HEK293 (cell line): Measurements from ENCODE around the gene G6PD.

Experiments
- GLI4 ChIP-seq: fragments of 450-650 bp; formaldehyde crosslinking; IDR thresholded peaks from 2 replicates; pipeline ENCODE4 v1.5.1; 2016; ENCODE audit warnings: missing biosample characterization, missing genetic modification characterization
- HOXC10 ChIP-seq: sonication (generic); formaldehyde crosslinking; IDR thresholded peaks from 2 replicates; pipeline ENCODE4 v1.8.1; 2023; ENCODE audit warnings: mild to moderate bottlenecking, missing genetic modification reagents
- KLF1 ChIP-seq: fragments of 450-650 bp; formaldehyde crosslinking; IDR thresholded peaks from 2 replicates; pipeline ENCODE4 v1.5.1; 2016; ENCODE audit warnings: missing biosample characterization, missing genetic modification characterization
- PRDM1 ChIP-seq: fragments of 450-650 bp; formaldehyde crosslinking; IDR thresholded peaks from 2 replicates; pipeline ENCODE4; 2016; ENCODE audit warnings: missing biosample characterization, missing genetic modification characterization
- SCRT2 ChIP-seq: fragments of 450-650 bp; formaldehyde crosslinking; IDR thresholded peaks from 2 replicates; pipeline ENCODE4 v1.5.1; 2016; ENCODE audit warnings: missing biosample characterization, missing genetic modification characterization
- SETDB1 ChIP-seq: IDR thresholded peaks from one replicate; pipeline ENCODE4 v1.6.1; 2017; ENCODE audit warnings: mild to moderate bottlenecking, low read length, moderate library complexity, mixed read lengths; ENCODE audit not compliant: insufficient read length
- TCF7L2 ChIP-seq: IDR thresholded peaks from 2 replicates; pipeline ENCODE4 v1.6.1; 2011; ENCODE audit warnings: low read depth, mild to moderate bottlenecking, inconsistent platforms, low read length, moderate library complexity, borderline replicate concordance
- ZBTB21 ChIP-seq: fragments of 450-650 bp; formaldehyde crosslinking; IDR thresholded peaks from 2 replicates; pipeline ENCODE4 v1.5.1; 2017; ENCODE audit warnings: missing biosample characterization, missing genetic modification characterization
- ZIC2 ChIP-seq: fragments of 450-650 bp; formaldehyde crosslinking; IDR thresholded peaks from 2 replicates; pipeline ENCODE4 v1.5.1; 2016; ENCODE audit warnings: missing biosample characterization, missing genetic modification characterization
- ZNF174 ChIP-seq: fragments of 450-650 bp; formaldehyde crosslinking; IDR thresholded peaks from 2 replicates; pipeline ENCODE4 v1.5.0; 2017; ENCODE audit warnings: missing biosample characterization, mild to moderate bottlenecking, missing genetic modification characterization
- ZNF211 ChIP-seq: fragments of 450-650 bp; formaldehyde crosslinking; IDR thresholded peaks from 2 replicates; pipeline ENCODE4 v1.5.1; 2016; ENCODE audit warnings: low read depth, missing biosample characterization, missing genetic modification characterization
- ZNF302 ChIP-seq: fragments of 450-650 bp; formaldehyde crosslinking; IDR thresholded peaks from 2 replicates; pipeline ENCODE4 v1.5.1; 2016; ENCODE audit warnings: missing biosample characterization, missing genetic modification characterization, low read depth
- ZNF416 ChIP-seq: fragments of 450-650 bp; formaldehyde crosslinking; IDR thresholded peaks from 2 replicates; pipeline ENCODE4 v1.5.1; 2016; ENCODE audit warnings: missing biosample characterization, missing genetic modification characterization
- ZNF473 ChIP-seq: fragments of 450-650 bp; formaldehyde crosslinking; IDR thresholded peaks from 2 replicates; pipeline ENCODE4 v1.5.1; 2017; ENCODE audit warnings: missing biosample characterization, missing genetic modification characterization
- ZNF529 ChIP-seq: fragments of 450-650 bp; formaldehyde crosslinking; IDR thresholded peaks from 2 replicates; pipeline ENCODE4 v1.5.1; 2017; ENCODE audit warnings: missing genetic modification characterization, missing biosample characterization; ENCODE audit not compliant: insufficient replicate concordance
- ZNF610 ChIP-seq: fragments of 450-650 bp; formaldehyde crosslinking; IDR thresholded peaks from 2 replicates; pipeline ENCODE4 v1.5.1; 2016; ENCODE audit warnings: missing biosample characterization, missing genetic modification characterization, borderline replicate concordance
- ZNF629 ChIP-seq: fragments of 450-650 bp; formaldehyde crosslinking; IDR thresholded peaks from 2 replicates; pipeline ENCODE4 v1.5.1; 2017; ENCODE audit warnings: missing biosample characterization, missing genetic modification characterization
- ZNF670 ChIP-seq: fragments of 450-650 bp; formaldehyde crosslinking; IDR thresholded peaks from 2 replicates; pipeline ENCODE4 v1.5.1; 2016; ENCODE audit warnings: missing biosample characterization, missing genetic modification characterization, low read depth
- ZNF677 ChIP-seq: fragments of 450-650 bp; IDR thresholded peaks from 2 replicates; pipeline ENCODE4 v1.5.0; 2018; ENCODE audit warnings: missing biosample characterization, mild to moderate bottlenecking, missing genetic modification characterization, moderate library complexity
- ZNF701 ChIP-seq: fragments of 450-650 bp; formaldehyde crosslinking; IDR thresholded peaks from 2 replicates; pipeline ENCODE4 v1.5.1; 2016; ENCODE audit warnings: missing biosample characterization, missing genetic modification characterization
- ZNF777 ChIP-seq: fragments of 450-650 bp; formaldehyde crosslinking; IDR thresholded peaks from 2 replicates; pipeline ENCODE4 v1.5.1; 2017; ENCODE audit warnings: missing biosample characterization, missing genetic modification characterization, borderline replicate concordance
- TF ChIP-seq, protein P1 (sequence below): fragments of 450-650 bp; formaldehyde crosslinking; IDR thresholded peaks from 2 replicates; pipeline ENCODE4 v1.5.1; 2016; ENCODE audit warnings: missing biosample characterization, missing genetic modification characterization
- TF ChIP-seq, protein P2 (sequence below): fragments of 450-650 bp; formaldehyde crosslinking; IDR thresholded peaks from 2 replicates; pipeline ENCODE4; 2016; ENCODE audit warnings: missing biosample characterization, missing genetic modification characterization
- TF ChIP-seq, protein P3 (sequence below): fragments of 450-650 bp; formaldehyde crosslinking; IDR thresholded peaks from 2 replicates; pipeline ENCODE4 v1.5.1; 2016; ENCODE audit warnings: missing biosample characterization, missing genetic modification characterization
- TF ChIP-seq, protein P4 (sequence below): fragments of 450-650 bp; formaldehyde crosslinking; IDR thresholded peaks from 2 replicates; pipeline ENCODE4 v1.5.1; 2016; ENCODE audit warnings: missing biosample characterization, missing genetic modification characterization
- TF ChIP-seq, protein P5 (sequence below): fragments of 450-650 bp; formaldehyde crosslinking; IDR thresholded peaks from 2 replicates; pipeline ENCODE4 v1.5.1; 2016; ENCODE audit warnings: missing biosample characterization, missing genetic modification characterization
- TF ChIP-seq, protein P6 (sequence below): fragments of 450-650 bp; formaldehyde crosslinking; IDR thresholded peaks from 2 replicates; pipeline ENCODE4 v1.5.1; 2016; ENCODE audit warnings: missing biosample characterization, missing genetic modification characterization

Gene G6PD

DNA sequence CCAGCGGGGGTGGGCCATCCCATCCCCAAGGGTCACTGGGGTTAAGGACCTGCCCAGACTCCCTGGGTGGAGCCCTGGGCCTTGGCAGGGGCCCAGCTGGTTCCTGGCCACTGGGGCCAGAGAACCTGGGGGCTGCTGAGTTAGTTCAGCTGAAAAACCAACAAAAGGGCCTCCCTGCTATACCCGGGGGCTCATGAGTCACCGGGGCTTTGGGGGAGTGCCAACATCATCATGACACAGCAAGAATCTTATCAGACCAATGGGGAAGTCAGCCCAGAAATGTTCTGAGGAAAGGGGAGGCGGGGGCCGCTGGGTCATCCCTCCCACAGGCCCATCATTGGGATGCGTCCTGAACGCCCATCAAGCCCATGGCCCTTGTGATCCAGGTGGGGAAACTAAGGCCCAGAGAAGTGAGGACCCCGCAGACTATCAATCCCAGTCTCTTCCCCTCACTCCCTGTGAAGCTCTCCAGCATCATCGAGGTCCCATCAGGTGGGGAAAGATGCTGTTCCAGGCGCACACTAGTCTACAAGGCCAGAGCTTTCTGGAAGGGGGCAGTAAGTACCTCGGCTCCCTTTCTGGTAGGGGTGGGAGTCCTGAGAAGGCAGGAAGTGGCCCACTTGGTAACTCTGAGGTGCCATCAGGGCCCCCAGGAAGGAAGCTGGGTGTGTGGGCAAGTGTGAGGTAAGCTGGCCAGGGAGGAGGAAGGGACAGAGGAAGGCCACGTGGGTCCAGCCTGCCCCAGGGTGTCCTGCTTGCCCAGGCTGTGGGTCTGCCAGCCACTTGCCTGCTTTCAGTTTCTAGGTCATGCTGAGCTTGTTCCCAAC, 4.5 kb downstream of the G6PD start (continued):
- TF ChIP-seq ZNF670 (tag by site-specific recombination) (no peak), ZNF302 (no peak), ZNF174 (tag by site-specific recombination) (no peak), ZNF677 (tag by site-specific recombination) (no peak), ZNF777 (tag by site-specific recombination) (no peak), ZNF416 (no peak), SETDB1 (no peak), ZIC2 (tag by site-specific recombination) (peak; percentile 93), KLF1 (tag by site-specific recombination) (no peak), ZNF629 (tag by site-specific recombination) (peak; percentile 67; the same call in 1 of the 2 replicates), ZNF610 (tag by site-specific recombination) (no peak), ZBTB21 (tag by site-specific recombination) (peak; percentile 33; the same call in 1 of the 2 replicates), GLI4 (tag by site-specific recombination) (no peak), HOXC10 (CRISPR knock-in tag) (no peak), ZNF473 (tag by site-specific recombination) (no peak), TCF7L2 (no peak), ZNF701 (tag by site-specific recombination) (no peak), PRDM1 (tag by site-specific recombination) (no peak), ZNF529 (tag by site-specific recombination) (no peak), SCRT2 (tag by site-specific recombination) (no peak), ZNF211 (tag by site-specific recombination) (no peak)
- TF ChIP-seq, protein P1, sequence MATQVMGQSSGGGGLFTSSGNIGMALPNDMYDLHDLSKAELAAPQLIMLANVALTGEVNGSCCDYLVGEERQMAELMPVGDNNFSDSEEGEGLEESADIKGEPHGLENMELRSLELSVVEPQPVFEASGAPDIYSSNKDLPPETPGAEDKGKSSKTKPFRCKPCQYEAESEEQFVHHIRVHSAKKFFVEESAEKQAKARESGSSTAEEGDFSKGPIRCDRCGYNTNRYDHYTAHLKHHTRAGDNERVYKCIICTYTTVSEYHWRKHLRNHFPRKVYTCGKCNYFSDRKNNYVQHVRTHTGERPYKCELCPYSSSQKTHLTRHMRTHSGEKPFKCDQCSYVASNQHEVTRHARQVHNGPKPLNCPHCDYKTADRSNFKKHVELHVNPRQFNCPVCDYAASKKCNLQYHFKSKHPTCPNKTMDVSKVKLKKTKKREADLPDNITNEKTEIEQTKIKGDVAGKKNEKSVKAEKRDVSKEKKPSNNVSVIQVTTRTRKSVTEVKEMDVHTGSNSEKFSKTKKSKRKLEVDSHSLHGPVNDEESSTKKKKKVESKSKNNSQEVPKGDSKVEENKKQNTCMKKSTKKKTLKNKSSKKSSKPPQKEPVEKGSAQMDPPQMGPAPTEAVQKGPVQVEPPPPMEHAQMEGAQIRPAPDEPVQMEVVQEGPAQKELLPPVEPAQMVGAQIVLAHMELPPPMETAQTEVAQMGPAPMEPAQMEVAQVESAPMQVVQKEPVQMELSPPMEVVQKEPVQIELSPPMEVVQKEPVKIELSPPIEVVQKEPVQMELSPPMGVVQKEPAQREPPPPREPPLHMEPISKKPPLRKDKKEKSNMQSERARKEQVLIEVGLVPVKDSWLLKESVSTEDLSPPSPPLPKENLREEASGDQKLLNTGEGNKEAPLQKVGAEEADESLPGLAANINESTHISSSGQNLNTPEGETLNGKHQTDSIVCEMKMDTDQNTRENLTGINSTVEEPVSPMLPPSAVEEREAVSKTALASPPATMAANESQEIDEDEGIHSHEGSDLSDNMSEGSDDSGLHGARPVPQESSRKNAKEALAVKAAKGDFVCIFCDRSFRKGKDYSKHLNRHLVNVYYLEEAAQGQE (tag by site-specific recombination), result no peak
- TF ChIP-seq, protein P2, sequence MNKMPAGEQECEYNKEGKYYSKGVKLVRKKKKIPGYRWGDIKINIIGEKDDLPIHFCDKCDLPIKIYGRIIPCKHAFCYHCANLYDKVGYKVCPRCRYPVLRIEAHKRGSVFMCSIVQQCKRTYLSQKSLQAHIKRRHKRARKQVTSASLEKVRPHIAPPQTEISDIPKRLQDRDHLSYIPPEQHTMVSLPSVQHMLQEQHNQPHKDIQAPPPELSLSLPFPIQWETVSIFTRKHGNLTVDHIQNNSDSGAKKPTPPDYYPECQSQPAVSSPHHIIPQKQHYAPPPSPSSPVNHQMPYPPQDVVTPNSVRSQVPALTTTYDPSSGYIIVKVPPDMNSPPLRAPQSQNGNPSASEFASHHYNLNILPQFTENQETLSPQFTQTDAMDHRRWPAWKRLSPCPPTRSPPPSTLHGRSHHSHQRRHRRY (tag by site-specific recombination), result no peak
- TF ChIP-seq, protein P3, sequence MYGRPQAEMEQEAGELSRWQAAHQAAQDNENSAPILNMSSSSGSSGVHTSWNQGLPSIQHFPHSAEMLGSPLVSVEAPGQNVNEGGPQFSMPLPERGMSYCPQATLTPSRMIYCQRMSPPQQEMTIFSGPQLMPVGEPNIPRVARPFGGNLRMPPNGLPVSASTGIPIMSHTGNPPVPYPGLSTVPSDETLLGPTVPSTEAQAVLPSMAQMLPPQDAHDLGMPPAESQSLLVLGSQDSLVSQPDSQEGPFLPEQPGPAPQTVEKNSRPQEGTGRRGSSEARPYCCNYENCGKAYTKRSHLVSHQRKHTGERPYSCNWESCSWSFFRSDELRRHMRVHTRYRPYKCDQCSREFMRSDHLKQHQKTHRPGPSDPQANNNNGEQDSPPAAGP (tag by site-specific recombination), result no peak
- TF ChIP-seq, protein P4, sequence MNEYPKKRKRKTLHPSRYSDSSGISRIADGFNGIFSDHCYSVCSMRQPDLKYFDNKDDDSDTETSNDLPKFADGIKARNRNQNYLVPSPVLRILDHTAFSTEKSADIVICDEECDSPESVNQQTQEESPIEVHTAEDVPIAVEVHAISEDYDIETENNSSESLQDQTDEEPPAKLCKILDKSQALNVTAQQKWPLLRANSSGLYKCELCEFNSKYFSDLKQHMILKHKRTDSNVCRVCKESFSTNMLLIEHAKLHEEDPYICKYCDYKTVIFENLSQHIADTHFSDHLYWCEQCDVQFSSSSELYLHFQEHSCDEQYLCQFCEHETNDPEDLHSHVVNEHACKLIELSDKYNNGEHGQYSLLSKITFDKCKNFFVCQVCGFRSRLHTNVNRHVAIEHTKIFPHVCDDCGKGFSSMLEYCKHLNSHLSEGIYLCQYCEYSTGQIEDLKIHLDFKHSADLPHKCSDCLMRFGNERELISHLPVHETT, result no peak
- TF ChIP-seq, protein P5, sequence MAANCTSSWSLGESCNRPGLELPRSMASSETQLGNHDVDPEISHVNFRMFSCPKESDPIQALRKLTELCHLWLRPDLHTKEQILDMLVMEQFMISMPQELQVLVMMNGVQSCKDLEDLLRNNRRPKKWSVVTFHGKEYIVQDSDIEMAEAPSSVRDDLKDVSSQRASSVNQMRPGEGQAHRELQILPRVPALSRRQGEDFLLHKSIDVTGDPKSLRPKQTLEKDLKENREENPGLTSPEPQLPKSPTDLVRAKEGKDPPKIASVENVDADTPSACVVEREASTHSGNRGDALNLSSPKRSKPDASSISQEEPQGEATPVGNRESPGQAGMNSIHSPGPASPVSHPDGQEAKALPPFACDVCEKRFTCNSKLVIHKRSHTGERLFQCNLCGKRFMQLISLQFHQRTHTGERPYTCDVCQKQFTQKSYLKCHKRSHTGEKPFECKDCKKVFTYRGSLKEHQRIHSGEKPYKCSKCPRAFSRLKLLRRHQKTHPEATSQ (tag by site-specific recombination), result no peak
- TF ChIP-seq, protein P6, sequence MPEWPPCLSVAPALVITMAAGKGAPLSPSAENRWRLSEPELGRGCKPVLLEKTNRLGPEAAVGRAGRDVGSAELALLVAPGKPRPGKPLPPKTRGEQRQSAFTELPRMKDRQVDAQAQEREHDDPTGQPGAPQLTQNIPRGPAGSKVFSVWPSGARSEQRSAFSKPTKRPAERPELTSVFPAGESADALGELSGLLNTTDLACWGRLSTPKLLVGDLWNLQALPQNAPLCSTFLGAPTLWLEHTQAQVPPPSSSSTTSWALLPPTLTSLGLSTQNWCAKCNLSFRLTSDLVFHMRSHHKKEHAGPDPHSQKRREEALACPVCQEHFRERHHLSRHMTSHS (tag by site-specific recombination), result no peak
